ENCODE measurements around the gene NDUFS2.

- TF ChIP-seq EZH2 (IDR thresholded peaks at IDR 0.05) = no peak
- TF ChIP-seq POLR2AphosphoS5 (IDR thresholded peaks at IDR 0.05; ENCODE audit: borderline replicate concordance, low read depth, low read length) = no peak
- no peak for TF ChIP-seq FOXP2 (optimal IDR thresholded peaks at IDR 0.05; ENCODE audit: control extremely low read depth, extremely low read length, insufficient read depth)
Observed at GRCh38 chr1:161250829-161251228, 48.7 kb downstream of the NDUFS2 start.

Measured in SK-N-MC (cell line).